Effector memory CD8-positive, alpha-beta T cell (primary cell): Measurements from ENCODE around the gene MAPK4.

Experiments
- ATAC-seq: fragments of 150-1000 bp; cut with Tn5 transposase; replicated peaks from 2 replicates; pipeline ENCODE4 v1.10.0; 2021; ENCODE audit warnings: mild to moderate bottlenecking, moderate library complexity
- DNase-seq, 3 experiments: peaks; one replicate each; pipeline ENCODE4 v3.0.0; 2021
- H3K27ac Mint-ChIP-seq, 2 donors: one replicate each; pipeline ENCODE4 v1.8.0; 2022; ENCODE audit warnings: mild to moderate bottlenecking in 2 of 2, mixed read lengths in 2 of 2, moderate library complexity in 2 of 2
- H3K27me3 Mint-ChIP-seq, 2 donors: one replicate each; pipeline ENCODE4 v1.8.0; 2022; ENCODE audit warnings: mixed read lengths in 2 of 2
- H3K36me3 Mint-ChIP-seq: one replicate; pipeline ENCODE4 v1.8.0; 2022; ENCODE audit warnings: mild to moderate bottlenecking, moderate library complexity, mixed read lengths; ENCODE audit not compliant: insufficient read depth
- H3K4me1 Mint-ChIP-seq, 2 donors: one replicate each; pipeline ENCODE4 v1.8.0; 2022; ENCODE audit warnings: low read depth in 2 of 2, mixed read lengths in 2 of 2
- H3K4me3 Mint-ChIP-seq, 2 donors: one replicate each; pipeline ENCODE4 v1.8.0; 2022; ENCODE audit warnings: mild to moderate bottlenecking in 2 of 2, mixed read lengths in 2 of 2, moderate library complexity in 2 of 2
- H3K9me3 Mint-ChIP-seq, 2 donors: one replicate each; pipeline ENCODE4 v1.8.0; 2022; ENCODE audit warnings: mixed read lengths in 2 of 2

Gene MAPK4

GRCh38 chr18:50671376-50671775 is 111.5 kb downstream of the MAPK4 start:
- DNase-seq (no peak), ATAC-seq (no peak)
- no peaks in the 10 kb centered on the region for H3K4me1 Mint-ChIP-seq
- peaks cover 0 to 23% of the 10 kb centered on the region in 2 donors for H3K27me3 Mint-ChIP-seq
- no peak overlapping the region for H3K4me3 Mint-ChIP-seq
- no peak overlapping the region for H3K27ac Mint-ChIP-seq
- no peaks in the 10 kb centered on the region for H3K36me3 Mint-ChIP-seq
- H3K9me3 Mint-ChIP-seq, result no peaks in the 10 kb centered on the region

- Mint-ChIP-seq H3K9me3 (no peaks in the 10 kb centered on the region), H3K27ac (no peak overlapping the region), H3K36me3 (no peaks in the 10 kb centered on the region), H3K4me3 (no peak overlapping the region), H3K4me1 (no peaks in the 10 kb centered on the region), H3K27me3 (peaks cover 4 to 25% of the 10 kb centered on the region in 2 donors)
- no peak for ATAC-seq
- no peak for DNase-seq
These were observed 114.6 kb downstream of the MAPK4 start for GRCh38 chr18:50674307-50674980.

- H3K9me3 Mint-ChIP-seq, result no peaks in the 10 kb centered on the region
- peaks cover 4 to 25% of the 10 kb centered on the region in 2 donors for H3K27me3 Mint-ChIP-seq
- DNase-seq (no peak), ATAC-seq (no peak)
- H3K27ac Mint-ChIP-seq, result no peak overlapping the region
- no peaks in the 10 kb centered on the region for H3K36me3 Mint-ChIP-seq
- H3K4me3 Mint-ChIP-seq, result no peak overlapping the region
- no peaks in the 10 kb centered on the region for H3K4me1 Mint-ChIP-seq
These were observed 115.2 kb downstream of the MAPK4 start for GRCh38 chr18:50675043-50675442.

- H3K4me1 Mint-ChIP-seq, result no peaks in the 10 kb centered on the region
- no peak overlapping the region for H3K4me3 Mint-ChIP-seq
- no peak for ATAC-seq
- H3K9me3 Mint-ChIP-seq, result peaks cover 0 to 2% of the 10 kb centered on the region in 2 donors
- no peak for DNase-seq
- no peaks in the 10 kb centered on the region for H3K36me3 Mint-ChIP-seq
- no peak overlapping the region for H3K27ac Mint-ChIP-seq
- H3K27me3 Mint-ChIP-seq, result peaks cover 4 to 23% of the 10 kb centered on the region in 2 donors
These were observed 118.8 kb downstream of the MAPK4 start for GRCh38 chr18:50678651-50679050.

GRCh38 chr18:50679056-50679455 is 119.2 kb downstream of the MAPK4 start:
- peaks cover 4 to 27% of the 10 kb centered on the region in 2 donors for H3K27me3 Mint-ChIP-seq
- ATAC-seq, result no peak
- H3K27ac Mint-ChIP-seq, result no peak overlapping the region
- H3K36me3 Mint-ChIP-seq, result no peaks in the 10 kb centered on the region
- peaks cover 0 to 2% of the 10 kb centered on the region in 2 donors for H3K9me3 Mint-ChIP-seq
- no peak for DNase-seq
- H3K4me3 Mint-ChIP-seq, result no peak overlapping the region
- H3K4me1 Mint-ChIP-seq, result no peaks in the 10 kb centered on the region

- peaks cover 0 to 2% of the 10 kb centered on the region in 2 donors for H3K9me3 Mint-ChIP-seq
- H3K27ac Mint-ChIP-seq, result no peak overlapping the region
- no peaks in the 10 kb centered on the region for H3K4me1 Mint-ChIP-seq
- DNase-seq, result no peak
- peaks cover 4 to 29% of the 10 kb centered on the region in 2 donors for H3K27me3 Mint-ChIP-seq
- no peaks in the 10 kb centered on the region for H3K36me3 Mint-ChIP-seq
- no peak for ATAC-seq
- no peak overlapping the region for H3K4me3 Mint-ChIP-seq
These were observed 119.8 kb downstream of the MAPK4 start for GRCh38 chr18:50679656-50680055.

GRCh38 chr18:50680966-50681365 is 121.1 kb downstream of the MAPK4 start:
- ATAC-seq (no peak), DNase-seq (no peak)
- Mint-ChIP-seq H3K36me3 (no peaks in the 10 kb centered on the region), H3K4me3 (no peak overlapping the region), H3K9me3 (peaks cover 0 to 2% of the 10 kb centered on the region in 2 donors), H3K27ac (no peak overlapping the region), H3K4me1 (no peaks in the 10 kb centered on the region), H3K27me3 (peaks cover 4 to 37% of the 10 kb centered on the region in 2 donors)

- no peak for ATAC-seq
- Mint-ChIP-seq H3K4me3 (no peak overlapping the region), H3K36me3 (no peaks in the 10 kb centered on the region)
These were observed 123.0 kb downstream of the MAPK4 start for GRCh38 chr18:50682852-50683251.

GRCh38 chr18:50686409-50686808 is 126.5 kb downstream of the MAPK4 start:
- H3K27me3 Mint-ChIP-seq, result peaks cover 0 to 35% of the 10 kb centered on the region in 2 donors
- H3K4me3 Mint-ChIP-seq, result no peak overlapping the region
- H3K4me1 Mint-ChIP-seq, result no peaks in the 10 kb centered on the region
- no peaks in the 10 kb centered on the region for H3K9me3 Mint-ChIP-seq
- DNase-seq (no peak), ATAC-seq (no peak)
- H3K36me3 Mint-ChIP-seq, result no peaks in the 10 kb centered on the region
- no peak overlapping the region for H3K27ac Mint-ChIP-seq

More at GRCh38 chr18:50682852-50683251, 123.0 kb downstream of the MAPK4 start:
- H3K27me3 Mint-ChIP-seq, result peaks cover 4 to 41% of the 10 kb centered on the region in 2 donors
- H3K4me1 Mint-ChIP-seq, result no peaks in the 10 kb centered on the region
- no peak for DNase-seq
- no peak overlapping the region for H3K27ac Mint-ChIP-seq
- peaks cover 0 to 2% of the 10 kb centered on the region in 2 donors for H3K9me3 Mint-ChIP-seq

- H3K36me3 Mint-ChIP-seq, result no peaks in the 10 kb centered on the region
- DNase-seq (no peak), ATAC-seq (no peak)
- H3K27ac Mint-ChIP-seq, result no peak overlapping the region
- peaks cover 0 to 35% of the 10 kb centered on the region in 2 donors for H3K27me3 Mint-ChIP-seq
- no peaks in the 10 kb centered on the region for H3K4me1 Mint-ChIP-seq
- no peaks in the 10 kb centered on the region for H3K9me3 Mint-ChIP-seq
- H3K4me3 Mint-ChIP-seq, result no peak overlapping the region
These were observed 127.6 kb downstream of the MAPK4 start for GRCh38 chr18:50687491-50687890.

GRCh38 chr18:50689578-50689977 is 129.7 kb downstream of the MAPK4 start:
- H3K4me1 Mint-ChIP-seq, result no peaks in the 10 kb centered on the region
- no peak overlapping the region for H3K27ac Mint-ChIP-seq
- H3K27me3 Mint-ChIP-seq, result peaks cover 7 to 36% of the 10 kb centered on the region in 2 donors
- no peaks in the 10 kb centered on the region for H3K9me3 Mint-ChIP-seq
- ATAC-seq (no peak), DNase-seq (no peak)
- H3K4me3 Mint-ChIP-seq, result no peak overlapping the region
- no peaks in the 10 kb centered on the region for H3K36me3 Mint-ChIP-seq

GRCh38 chr18:50694147-50694546 is 134.3 kb downstream of the MAPK4 start:
- DNase-seq, result no peak
- Mint-ChIP-seq H3K27ac (no peak overlapping the region), H3K4me3 (no peak overlapping the region), H3K9me3 (no peaks in the 10 kb centered on the region), H3K4me1 (no peaks in the 10 kb centered on the region), H3K27me3 (peaks cover 20 to 34% of the 10 kb centered on the region in 2 donors), H3K36me3 (no peaks in the 10 kb centered on the region)
- ATAC-seq, result no peak

GRCh38 chr18:50695431-50696176 is 135.7 kb downstream of the MAPK4 start:
- peaks cover 20 to 36% of the 10 kb centered on the region in 2 donors for H3K27me3 Mint-ChIP-seq
- H3K9me3 Mint-ChIP-seq, result no peaks in the 10 kb centered on the region
- no peak overlapping the region for H3K4me3 Mint-ChIP-seq
- H3K36me3 Mint-ChIP-seq, result no peaks in the 10 kb centered on the region
- no peaks in the 10 kb centered on the region for H3K4me1 Mint-ChIP-seq
- DNase-seq (no peak), ATAC-seq (no peak)
- H3K27ac Mint-ChIP-seq, result no peak overlapping the region

- Mint-ChIP-seq H3K27ac (no peak overlapping the region), H3K27me3 (peaks cover 20 to 41% of the 10 kb centered on the region in 2 donors), H3K4me1 (no peaks in the 10 kb centered on the region), H3K9me3 (no peaks in the 10 kb centered on the region), H3K4me3 (no peak overlapping the region), H3K36me3 (no peaks in the 10 kb centered on the region)
- ATAC-seq, result no peak
- no peak for DNase-seq
These were observed 136.5 kb downstream of the MAPK4 start for GRCh38 chr18:50696436-50696835.
